Stomach (tissue), 9 donors: ENCODE measurements around the gene CSF1. TPM values are rescaled to one million over a fixed set of nuclear protein-coding genes. Genes with fewer than 3 reads are reported as not detected.
"Not testable (repeated sequence)": the region's sequence is repeated elsewhere in the genome, so short reads cannot be mapped to it uniquely, and the experiment has no call there.

Experiments used
- DNase-seq, 2 donors: peaks; one replicate each; pipeline versions ENCODE4 v3.0.0 to v3.0.0-alpha.2; 2013 to 2019
- H3K27ac ChIP-seq, 5 donors: fragments of 200-600 bp in 4 of 5; sonication (generic) in 4 of 5; one replicate each; pipeline ENCODE4 v1.5.1; 2013 to 2019; ENCODE audit warnings: mild to moderate bottlenecking in 1 of 5, moderate library complexity in 1 of 5
- H3K27me3 ChIP-seq, 3 donors: fragments of 200-600 bp; sonication (generic); one replicate each; pipeline ENCODE4 v1.5.1; 2017 to 2019; ENCODE audit warnings: mixed run types in 1 of 3
- H3K36me3 ChIP-seq, 4 donors: fragments of 200-600 bp; sonication (generic); 1 replicate in 3 of 4; 2 replicates in 1 of 4; pipeline ENCODE4 v1.5.1; 2016 to 2019
- H3K4me1 ChIP-seq, 4 donors: fragments of 200-600 bp; sonication (generic); one replicate each; pipeline ENCODE4 v1.5.1; 2016 to 2019
- H3K4me3 ChIP-seq, 4 donors: fragments of 200-600 bp; sonication (generic) in 3 of 4; one replicate each; pipeline ENCODE4 v1.5.1; 2016 to 2019; ENCODE audit warnings: mild to moderate bottlenecking in 1 of 4
- H3K9me3 ChIP-seq, 4 donors: fragments of 200-600 bp; sonication (generic); one replicate each; pipeline ENCODE4 v1.5.1; 2016 to 2019
- CTCF ChIP-seq, 7 experiments: fragments of 450-650 bp in 4 of 7; fragments of 200-600 bp in 3 of 7; sonication (generic) in 3 of 7; IDR thresholded peaks; one replicate each; pipeline ENCODE4 v1.5.1; 2016 to 2019; ENCODE audit warnings: antibody characterized with exemption in 7 of 7, control low read depth in 2 of 7, mild to moderate bottlenecking in 1 of 7
- EP300 ChIP-seq: sonication (generic); formaldehyde crosslinking; IDR thresholded peaks from one replicate; pipeline ENCODE4 v1.6.1; 2017; ENCODE audit warnings: antibody characterized with exemption
- POLR2A ChIP-seq, 4 donors: fragments of 450-650 bp; IDR thresholded peaks; one replicate each; pipeline ENCODE4 v1.6.1; 2016; ENCODE audit warnings: antibody characterized with exemption in 4 of 4, control low read depth in 2 of 4, mild to moderate bottlenecking in 1 of 4, moderate library complexity in 1 of 4
- POLR2AphosphoS5 ChIP-seq, 3 donors: sonication (generic); formaldehyde crosslinking; IDR thresholded peaks; one replicate each; pipeline ENCODE4 v1.6.1; 2016; ENCODE audit warnings: antibody characterized with exemption in 3 of 3
- WGBS, 5 donors: extraction: QIAGEN DNeasy Blood & Tissue Kit in 3 of 5; methylation state at CpG; one replicate each; pipeline versions ENCODE4 v1.1.5 to v1.1.7; 2013 to 2018; 5-methylcytosine and 5-hydroxymethylcytosine counted together
- intact Hi-C: fragments of 100-400 bp; cut with DNase I; formaldehyde crosslinking; loops from one replicate; pipeline ENCODE4 v1.15.1; 2023; ENCODE audit warnings: low total_unique reads
- polyA plus RNA-seq, 3 donors: library from polyadenylated mRNA; stranded (reverse); fragments of 200-250 nt; gene quantifications; one replicate each; pipeline ENCODE4 v1.2.3, GENCODE V29; 2013
- total RNA-seq, 5 donors: library from RNA; depleted of rRNA; stranded (reverse); fragments of >200 nt; gene quantifications; one replicate each; pipeline versions ENCODE4 v1.1.0 to v1.2.3, GENCODE V29; 2014 to 2016
- donor health status: healthy with polysubstance abuse.
- donor health status: Bipolar disorder and iron deficiency.
- donor health status: healthy.

Gene CSF1
- total and polyA plus RNA-seq, 8 donors, result 6.6 to 82.3 (median 11.9) TPM

- TF ChIP-seq EP300 (no peak), CTCF (IDR thresholded peaks at IDR 0.05) (no peak), POLR2A (IDR thresholded peaks at IDR 0.05) (no peak), POLR2AphosphoS5 (IDR thresholded peaks at IDR 0.05) (no peak)
- no peak overlapping the region for H3K4me3 ChIP-seq
- peak overlapping the region in 1 of 5 donors; percentile 12 for H3K27ac ChIP-seq
- H3K4me1 ChIP-seq, result peaks cover 7 to 60% (median 27%) of the 10 kb centered on the region in 4 donors
- no peaks in the 10 kb centered on the region for H3K9me3 ChIP-seq
- H3K27me3 ChIP-seq, result no peaks in the 10 kb centered on the region
- intact Hi-C loops, result no loop called here
- peaks cover 70 to 98% (median 94%) of the 10 kb centered on the region in 4 donors for H3K36me3 ChIP-seq
- no peak for DNase-seq
- WGBS, 5 donors, result 92 to 95% (median 93%) methylated on average over 6 of the region's 6 CpGs
These were observed 8.7 kb downstream of the CSF1 start for GRCh38 chr1:109919303-109919702.

GRCh38 chr1:109920391-109920790 is 9.7 kb downstream of the CSF1 start:
- H3K27ac ChIP-seq, DNase-seq, H3K9me3 ChIP-seq, intact Hi-C loops, H3K27me3 ChIP-seq, H3K4me3 ChIP-seq: not testable (repeated sequence)
- Histone ChIP-seq H3K36me3 (peaks cover 78 to 100% (median 99%) of the 10 kb centered on the region in 4 donors), H3K4me1 (peaks cover 0 to 59% (median 18%) of the 10 kb centered on the region in 4 donors)
- WGBS, 5 donors, result 93 to 95% (median 94%) methylated on average over 10 of the region's 10 CpGs

- no peaks in the 10 kb centered on the region for H3K9me3 ChIP-seq
- peaks cover 8 to 62% (median 22%) of the 10 kb centered on the region in 4 donors for H3K4me1 ChIP-seq
- no peaks in the 10 kb centered on the region for H3K27me3 ChIP-seq
- no peak overlapping the region for H3K27ac ChIP-seq
- H3K4me3 ChIP-seq, result no peak overlapping the region
- DNase-seq, result no peak
- WGBS, 5 donors, result 64 to 87% (median 86%) methylated on average over 3 to 8 of the region's 8 CpGs
- no peak for TF ChIP-seq CTCF (IDR thresholded peaks at IDR 0.05)
- no peak for TF ChIP-seq POLR2AphosphoS5 (IDR thresholded peaks at IDR 0.05)
- no peak for TF ChIP-seq EP300
- no peak for TF ChIP-seq POLR2A (IDR thresholded peaks at IDR 0.05)
- intact Hi-C loops, result no loop called here
- peaks cover 75 to 100% (median 99%) of the 10 kb centered on the region in 4 donors for H3K36me3 ChIP-seq
These were observed 11.7 kb downstream of the CSF1 start for GRCh38 chr1:109922326-109922725.

- H3K4me1 ChIP-seq, result peaks cover 19 to 62% (median 28%) of the 10 kb centered on the region in 4 donors
- intact Hi-C loops, result no loop called here
- 82 to 89% (median 87%) methylated on average over 9 to 17 of the region's 17 CpGs for WGBS, 5 donors
- no peaks in the 10 kb centered on the region for H3K9me3 ChIP-seq
- no peaks in the 10 kb centered on the region for H3K27me3 ChIP-seq
- peaks cover 68 to 98% (median 93%) of the 10 kb centered on the region in 4 donors for H3K36me3 ChIP-seq
- TF ChIP-seq CTCF (IDR thresholded peaks at IDR 0.05) (peak in 5 of 7 experiments; percentile 8 to 56 (median 44)), EP300 (no peak), POLR2A (IDR thresholded peaks at IDR 0.05) (no peak), POLR2AphosphoS5 (IDR thresholded peaks at IDR 0.05) (no peak)
- peak in 1 of 2 donors; percentile 51 for DNase-seq
- H3K4me3 ChIP-seq, result peak overlapping the region in 1 of 4 donors; percentile 0
- peak overlapping the region in 4 of 5 donors; percentile 30 to 87 (median 66) for H3K27ac ChIP-seq
These were observed 12.7 kb downstream of the CSF1 start for GRCh38 chr1:109923131-109923945.

- intact Hi-C loops, result no loop called here
- DNase-seq, result no peak
- WGBS, 5 donors, result 82 to 94% (median 92%) methylated on average over 7 to 12 of the region's 12 CpGs
- Histone ChIP-seq H3K27ac (peak overlapping the region in 4 of 5 donors; percentile 30 to 87 (median 66)), H3K27me3 (no peaks in the 10 kb centered on the region), H3K4me1 (peaks cover 24 to 62% (median 31%) of the 10 kb centered on the region in 4 donors), H3K9me3 (no peaks in the 10 kb centered on the region), H3K4me3 (no peak overlapping the region), H3K36me3 (peaks cover 73 to 98% (median 92%) of the 10 kb centered on the region in 4 donors)
- TF ChIP-seq CTCF (IDR thresholded peaks at IDR 0.05) (no peak), POLR2AphosphoS5 (IDR thresholded peaks at IDR 0.05) (no peak), POLR2A (IDR thresholded peaks at IDR 0.05) (no peak), EP300 (no peak)
These were observed 13.3 kb downstream of the CSF1 start for GRCh38 chr1:109923946-109924275.
